RWPE2 (cell line): Measurements from ENCODE around the gene CCDC85C.
A peak's percentile ranks its signal among the peaks of the same experiment; 100 is the strongest.

ENCODE experiments used
- ATAC-seq: fragments of 200-7000 bp; cut with Tn5 transposase; 3 replicates; pipeline ENCODE4 v1.9.1; 2021; ENCODE audit warnings: low read depth
- DNase-seq: peaks from one replicate; pipeline ENCODE4 v3.0.0-alpha.2; 2020; ENCODE audit warnings: low spot score
- H3K27ac ChIP-seq: fragments of 450-650 bp; 2 replicates; pipeline ENCODE4 v1.5.1; 2017; ENCODE audit warnings: mild to moderate bottlenecking; ENCODE audit not compliant: poor library complexity, severe bottlenecking
- H3K27me3 ChIP-seq: fragments of 250-450 bp; sonication (Bioruptor Pico); 2 replicates; pipeline ENCODE4 v1.5.1; 2021; ENCODE audit warnings: mild to moderate bottlenecking, moderate library complexity; ENCODE audit not compliant: insufficient read depth, poor library complexity, severe bottlenecking
- H3K36me3 ChIP-seq: fragments of 250-450 bp; sonication (Bioruptor Pico); 2 replicates; pipeline ENCODE4 v1.5.1; 2020; ENCODE audit warnings: low read depth, mild to moderate bottlenecking, moderate library complexity
- H3K4me1 ChIP-seq: fragments of 250-450 bp; sonication (Bioruptor Pico); 2 replicates; pipeline ENCODE4 v1.5.1; 2021; ENCODE audit warnings: mild to moderate bottlenecking, moderate library complexity; ENCODE audit not compliant: insufficient read depth, poor library complexity, severe bottlenecking
- H3K4me3 ChIP-seq: fragments of 250-450 bp; sonication (Bioruptor Pico); 2 replicates; pipeline ENCODE4 v1.5.1; 2021; ENCODE audit warnings: mild to moderate bottlenecking, moderate library complexity; ENCODE audit not compliant: severe bottlenecking
- H3K9me3 ChIP-seq: fragments of 250-450 bp; sonication (Bioruptor Pico); 2 replicates; pipeline ENCODE4 v1.5.1; 2021; ENCODE audit warnings: mild to moderate bottlenecking, moderate library complexity; ENCODE audit not compliant: severe bottlenecking
- TF ChIP-seq, protein P1 (sequence below): fragments of 450-650 bp; IDR thresholded peaks from one replicate; pipeline ENCODE4 v1.5.1; 2017; ENCODE audit warnings: mild to moderate bottlenecking, moderate library complexity; ENCODE audit not compliant: poor library complexity, severe bottlenecking

CCDC85C gene

DNA sequence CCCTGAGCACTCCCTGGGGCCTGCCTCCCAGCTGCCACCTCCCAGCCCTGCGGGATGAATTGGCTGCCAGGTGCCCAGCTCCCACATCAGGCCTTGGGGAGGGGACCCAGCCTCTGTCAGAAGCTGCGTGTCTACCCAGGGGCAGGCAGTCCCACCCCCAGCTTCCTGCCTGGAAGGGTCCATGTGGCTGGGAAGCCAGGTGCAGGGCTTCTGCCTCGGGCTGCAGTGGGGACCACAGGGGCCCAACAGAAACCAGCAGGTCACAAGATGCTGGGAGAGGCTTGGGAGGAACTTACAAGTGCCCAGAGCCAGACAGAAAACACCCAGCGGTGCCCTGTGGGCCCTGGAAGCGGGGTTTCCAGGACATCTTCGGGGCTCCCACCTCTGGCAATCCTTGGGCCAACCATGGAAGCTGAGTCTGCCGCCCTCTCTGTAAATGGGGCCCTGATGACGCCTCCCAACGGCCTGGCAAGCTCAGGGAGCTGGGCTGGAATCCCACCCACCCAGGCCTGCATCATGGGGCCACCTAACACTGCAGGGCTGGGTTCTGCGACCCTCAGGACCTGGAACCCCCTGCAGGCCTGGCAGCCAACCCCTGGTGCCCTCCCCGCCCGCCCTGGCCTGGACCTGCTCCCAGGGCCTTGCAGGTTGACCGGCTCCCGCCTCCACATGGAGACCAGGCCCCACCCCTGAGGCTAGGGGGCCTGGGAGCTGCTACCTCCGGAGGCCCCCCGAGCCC, 86.2 kb downstream of the CCDC85C start:
- H3K4me3 ChIP-seq, result no peak overlapping the region
- H3K36me3 ChIP-seq, result peaks cover 31% of the 10 kb centered on the region
- TF ChIP-seq, protein P1, sequence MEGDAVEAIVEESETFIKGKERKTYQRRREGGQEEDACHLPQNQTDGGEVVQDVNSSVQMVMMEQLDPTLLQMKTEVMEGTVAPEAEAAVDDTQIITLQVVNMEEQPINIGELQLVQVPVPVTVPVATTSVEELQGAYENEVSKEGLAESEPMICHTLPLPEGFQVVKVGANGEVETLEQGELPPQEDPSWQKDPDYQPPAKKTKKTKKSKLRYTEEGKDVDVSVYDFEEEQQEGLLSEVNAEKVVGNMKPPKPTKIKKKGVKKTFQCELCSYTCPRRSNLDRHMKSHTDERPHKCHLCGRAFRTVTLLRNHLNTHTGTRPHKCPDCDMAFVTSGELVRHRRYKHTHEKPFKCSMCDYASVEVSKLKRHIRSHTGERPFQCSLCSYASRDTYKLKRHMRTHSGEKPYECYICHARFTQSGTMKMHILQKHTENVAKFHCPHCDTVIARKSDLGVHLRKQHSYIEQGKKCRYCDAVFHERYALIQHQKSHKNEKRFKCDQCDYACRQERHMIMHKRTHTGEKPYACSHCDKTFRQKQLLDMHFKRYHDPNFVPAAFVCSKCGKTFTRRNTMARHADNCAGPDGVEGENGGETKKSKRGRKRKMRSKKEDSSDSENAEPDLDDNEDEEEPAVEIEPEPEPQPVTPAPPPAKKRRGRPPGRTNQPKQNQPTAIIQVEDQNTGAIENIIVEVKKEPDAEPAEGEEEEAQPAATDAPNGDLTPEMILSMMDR, result no peak

DNA sequence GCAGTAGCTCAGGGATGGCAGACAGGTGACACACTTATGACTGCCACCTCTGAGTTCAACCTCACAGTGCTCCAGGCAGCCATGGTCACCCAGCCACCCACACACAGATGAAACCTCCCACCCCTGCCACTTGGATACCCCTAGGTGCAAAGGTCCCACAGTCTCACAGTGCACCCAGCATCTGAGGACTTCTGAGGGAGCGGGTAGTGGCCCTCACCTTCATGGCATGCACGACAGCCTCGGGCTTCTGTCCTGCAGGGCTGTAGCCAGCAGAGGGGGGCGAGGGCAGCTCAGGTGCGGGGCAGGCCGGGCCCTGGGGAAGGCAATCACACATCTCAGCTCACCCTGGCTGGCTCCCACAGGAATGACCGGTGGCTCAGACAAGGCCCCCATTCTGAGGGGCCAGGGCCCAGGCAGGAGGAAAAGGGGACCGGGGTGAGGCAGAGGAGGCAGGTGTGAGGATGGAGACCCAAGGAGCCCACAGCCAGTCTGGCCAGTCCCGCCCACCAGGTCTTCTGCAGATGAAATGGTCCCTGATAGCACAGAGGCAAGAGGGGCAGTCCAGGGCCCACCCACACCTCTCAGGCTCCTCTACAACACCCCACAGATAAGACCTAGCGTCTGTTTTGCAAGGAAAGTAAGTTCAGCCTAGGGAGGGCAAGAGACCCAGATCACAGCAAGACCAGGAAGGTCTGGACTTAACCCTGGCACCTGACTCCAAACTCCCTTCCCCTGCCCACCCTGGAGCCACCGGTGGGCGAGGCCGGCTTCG, 87.0 kb downstream of the CCDC85C start:
- H3K27me3 ChIP-seq, result no peaks in the 10 kb centered on the region
- TF ChIP-seq, protein P1, result no peak
- ATAC-seq, result no peak
- DNase-seq, result peak; percentile 73
- peaks cover 34% of the 10 kb centered on the region for H3K36me3 ChIP-seq
- H3K27ac ChIP-seq, result no peak overlapping the region
- no peak overlapping the region for H3K4me3 ChIP-seq
- no peaks in the 10 kb centered on the region for H3K9me3 ChIP-seq
- H3K4me1 ChIP-seq, result no peaks in the 10 kb centered on the region

More for the DNA sequence above, 86.2 kb downstream of the CCDC85C start:
- no peaks in the 10 kb centered on the region for H3K9me3 ChIP-seq
- DNase-seq (no peak), ATAC-seq (no peak)
- no peaks in the 10 kb centered on the region for H3K27me3 ChIP-seq
- no peak overlapping the region for H3K27ac ChIP-seq
- peaks cover 4% of the 10 kb centered on the region for H3K4me1 ChIP-seq

DNA sequence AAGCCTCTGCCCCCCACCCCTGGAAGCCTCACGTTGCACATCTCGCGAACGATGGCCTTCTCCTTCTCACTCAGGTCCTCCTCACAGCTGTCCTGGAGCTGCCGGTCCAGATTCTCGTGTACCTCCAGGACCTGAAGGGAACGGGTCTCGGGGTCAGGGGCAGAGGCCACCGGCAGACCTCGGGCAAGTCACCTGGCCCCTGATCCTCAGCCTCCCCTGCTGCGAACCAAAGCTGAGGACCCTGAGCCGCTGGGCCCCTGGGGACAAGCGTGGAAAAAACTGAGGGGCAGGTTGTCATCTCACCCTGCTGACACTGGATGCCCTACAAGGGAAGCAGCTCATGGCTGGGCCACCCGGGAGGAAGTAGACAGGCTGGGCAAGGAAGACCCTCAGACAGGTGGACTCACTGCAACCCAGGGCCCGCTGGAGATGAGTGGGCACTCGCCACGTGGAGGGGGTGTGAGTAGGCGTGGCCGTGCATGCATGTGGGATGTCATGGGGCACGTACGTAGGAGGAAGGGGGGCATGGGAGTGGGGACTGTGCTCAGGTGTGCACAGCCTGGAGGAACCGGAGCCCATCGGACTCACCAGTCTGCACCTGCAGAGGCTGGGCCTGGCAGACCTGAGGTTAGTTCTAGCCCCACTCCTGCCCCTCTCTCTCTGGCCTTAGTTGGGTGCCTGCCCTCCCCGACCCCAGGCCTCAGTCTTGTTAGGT, 87.7 kb downstream of the CCDC85C start:
- ATAC-seq (no peak), DNase-seq (peak; percentile 72)
- no peaks in the 10 kb centered on the region for H3K9me3 ChIP-seq
- H3K4me3 ChIP-seq, result no peak overlapping the region
- no peak overlapping the region for H3K27ac ChIP-seq
- no peaks in the 10 kb centered on the region for H3K4me1 ChIP-seq
- no peaks in the 10 kb centered on the region for H3K27me3 ChIP-seq
- peaks cover 39% of the 10 kb centered on the region for H3K36me3 ChIP-seq
- TF ChIP-seq, protein P1, result no peak

DNA sequence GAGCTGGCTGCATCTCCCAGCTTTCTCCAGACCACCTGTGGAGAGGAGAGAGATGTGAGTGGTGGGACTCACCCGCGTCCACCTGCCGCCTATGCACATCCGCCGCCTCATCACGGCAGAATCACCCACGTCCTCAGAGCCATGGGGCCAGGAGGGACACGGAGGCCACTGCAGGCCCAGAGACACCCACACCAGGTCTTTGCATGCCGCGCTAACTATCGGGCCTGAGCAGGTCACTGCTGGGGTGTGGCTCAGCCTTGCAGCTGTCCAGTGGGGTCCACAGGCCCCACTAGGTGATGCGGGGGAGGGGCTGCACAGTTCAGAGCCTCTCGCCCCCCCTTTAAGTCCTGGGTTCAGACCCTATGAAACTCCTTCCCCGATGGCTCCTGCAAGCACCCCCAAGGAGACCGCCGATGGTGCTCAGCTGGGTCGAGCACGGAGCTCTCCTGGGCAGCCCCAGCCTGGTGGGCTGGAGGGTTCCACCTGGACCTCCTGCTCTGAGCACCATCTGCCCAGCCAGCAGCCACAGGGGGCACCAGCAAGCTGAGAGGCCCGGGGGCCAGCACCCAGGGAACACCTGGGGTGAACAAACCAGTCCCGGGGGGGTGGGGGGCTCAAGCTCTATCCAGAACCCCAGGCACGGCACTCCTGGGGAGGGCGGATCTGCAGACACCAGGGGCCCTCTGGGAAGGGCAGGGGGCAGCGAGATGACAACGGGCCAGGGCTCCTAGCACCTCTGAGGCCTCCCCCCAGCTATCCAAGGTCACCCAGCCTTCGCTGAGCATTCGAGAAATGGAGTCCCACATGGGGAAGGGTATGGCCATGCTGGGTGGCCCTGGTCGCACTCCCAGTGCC, 88.5 kb downstream of the CCDC85C start:
- DNase-seq (no peak), ATAC-seq (no peak)
- no peaks in the 10 kb centered on the region for H3K4me1 ChIP-seq
- peaks cover 46% of the 10 kb centered on the region for H3K36me3 ChIP-seq
- H3K27ac ChIP-seq, result no peak overlapping the region
- no peaks in the 10 kb centered on the region for H3K9me3 ChIP-seq
- no peaks in the 10 kb centered on the region for H3K27me3 ChIP-seq
- TF ChIP-seq, protein P1, result no peak
- no peak overlapping the region for H3K4me3 ChIP-seq
